GM21526 (cell line): Measurements from ENCODE around the gene KLF13.

Experiments
- ATAC-seq: cut with Tn5 transposase; IDR thresholded peaks from one replicate; pipeline ENCODE4 v1.9.1; 2021; ENCODE audit warnings: moderate library complexity; ENCODE audit not compliant: unreplicated experiment, low FRiP score

KLF13 gene

GRCh38 chr15:31360843-31361763 is 34.5 kb downstream of the KLF13 start:
- peak; percentile 57 for ATAC-seq

GRCh38 chr15:31361764-31362515 is 35.3 kb downstream of the KLF13 start:
- ATAC-seq = no peak

DNA sequence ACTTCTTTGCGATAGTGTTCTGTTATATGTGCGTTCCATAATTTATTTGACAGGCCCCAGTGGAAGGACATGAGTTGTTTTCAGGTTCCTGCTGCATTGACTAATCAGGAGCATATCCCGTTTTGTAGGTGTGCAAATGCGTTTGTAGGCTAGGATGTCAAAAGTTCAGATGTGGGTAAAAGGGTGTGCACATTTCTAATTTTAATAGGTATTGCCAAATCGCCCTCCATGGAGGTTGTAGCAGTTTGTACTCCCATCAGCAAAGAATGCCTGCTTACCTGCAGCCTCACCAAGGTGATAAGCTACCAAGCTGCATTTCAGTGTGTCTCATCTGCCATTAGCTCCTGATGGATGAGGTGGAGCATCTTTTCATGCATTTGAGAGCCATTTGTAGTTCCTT is 36.3 kb downstream of the KLF13 start:
- no peak for ATAC-seq

GRCh38 chr15:31364301-31365031 is 37.8 kb downstream of the KLF13 start:
- no peak for ATAC-seq

- no peak for ATAC-seq
These were observed 38.5 kb downstream of the KLF13 start for GRCh38 chr15:31365032-31365654.

- no peak for ATAC-seq
These were observed 39.1 kb downstream of the KLF13 start for GRCh38 chr15:31365655-31366127.

- ATAC-seq = no peak
These were observed 39.6 kb downstream of the KLF13 start for GRCh38 chr15:31366169-31366734.

DNA sequence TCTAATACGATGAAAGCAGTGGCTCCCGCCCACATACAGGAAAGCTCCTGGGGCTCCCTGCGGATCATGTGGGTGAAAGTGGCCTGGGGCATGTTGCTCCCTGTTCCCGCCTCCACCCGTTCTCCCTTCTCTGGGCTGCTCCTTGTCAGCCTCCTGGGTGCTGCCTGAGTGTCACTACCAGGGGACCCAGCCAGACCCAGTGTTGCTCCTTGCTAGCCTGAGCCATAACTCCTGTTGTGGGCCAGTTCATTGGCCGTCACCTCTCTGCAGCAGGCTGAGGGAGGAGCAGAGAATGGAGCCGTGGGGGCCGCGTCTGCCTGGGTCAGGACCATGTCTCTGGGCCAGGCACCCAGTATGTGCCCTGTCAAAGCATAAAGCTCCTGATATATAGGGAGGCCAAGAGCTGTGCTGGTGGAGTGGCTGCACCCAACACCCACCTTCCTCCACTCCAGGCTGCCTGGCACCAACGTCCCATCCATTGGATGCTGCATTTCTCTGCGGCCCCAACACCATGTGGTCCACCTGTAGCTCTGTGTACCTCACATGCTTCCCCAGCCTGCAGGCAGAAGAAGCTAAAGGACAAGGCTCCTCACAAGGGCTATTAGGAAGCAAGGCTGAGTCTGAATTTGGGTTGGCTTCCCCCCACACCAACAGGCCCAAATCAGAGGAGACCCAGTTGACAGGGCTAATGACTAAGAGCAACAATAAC is 40.5 kb downstream of the KLF13 start:
- ATAC-seq = no peak

DNA sequence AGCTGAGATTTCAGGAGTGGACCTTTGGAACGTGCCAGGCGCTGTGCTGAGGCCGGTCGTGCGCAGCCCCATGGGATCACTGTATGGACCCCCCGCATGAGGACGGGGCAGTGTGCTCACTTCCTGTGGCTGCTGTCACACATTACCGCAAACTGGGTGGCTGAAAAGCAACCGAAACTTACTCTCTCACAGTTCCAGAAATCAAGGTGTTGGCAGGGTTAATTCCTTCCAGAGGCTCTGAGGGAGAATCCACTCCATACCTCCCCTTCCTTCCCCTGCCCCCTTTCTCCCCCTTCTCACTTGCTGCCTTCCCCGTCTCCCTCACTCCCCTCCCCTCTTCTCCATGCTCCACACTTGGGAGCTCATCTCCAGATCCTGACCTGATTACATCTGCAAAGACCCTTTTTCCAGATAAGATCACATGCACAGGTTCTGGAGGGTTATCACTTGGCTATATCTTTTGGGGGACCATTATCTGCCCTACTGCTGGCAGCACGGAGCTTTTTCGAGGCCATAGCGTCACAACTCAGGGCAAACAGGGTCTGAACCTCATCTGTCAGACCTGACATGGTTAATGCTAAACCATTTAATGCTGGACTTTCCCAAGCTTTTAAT is 41.2 kb downstream of the KLF13 start:
- ATAC-seq = no peak

DNA sequence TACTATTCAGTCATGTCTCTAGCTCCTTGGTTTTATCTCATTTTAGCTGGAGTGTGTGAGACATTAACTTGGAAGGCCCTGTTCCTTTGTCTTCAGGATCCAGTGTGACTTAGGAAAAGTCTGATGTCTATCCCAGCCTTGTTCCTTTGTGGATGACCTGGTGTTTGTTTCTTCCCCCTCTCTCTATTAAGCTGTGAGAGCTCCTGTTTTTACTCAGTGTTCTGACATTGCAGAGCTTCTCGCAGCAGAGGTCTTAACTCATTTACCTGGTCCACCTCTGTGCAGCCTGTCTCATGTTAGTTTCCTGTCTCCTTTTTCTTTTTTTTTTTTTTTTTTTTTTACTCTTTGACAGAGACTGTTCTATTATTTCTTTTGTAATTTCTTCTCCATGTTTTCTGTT is 43.1 kb downstream of the KLF13 start:
- no peak for ATAC-seq

DNA sequence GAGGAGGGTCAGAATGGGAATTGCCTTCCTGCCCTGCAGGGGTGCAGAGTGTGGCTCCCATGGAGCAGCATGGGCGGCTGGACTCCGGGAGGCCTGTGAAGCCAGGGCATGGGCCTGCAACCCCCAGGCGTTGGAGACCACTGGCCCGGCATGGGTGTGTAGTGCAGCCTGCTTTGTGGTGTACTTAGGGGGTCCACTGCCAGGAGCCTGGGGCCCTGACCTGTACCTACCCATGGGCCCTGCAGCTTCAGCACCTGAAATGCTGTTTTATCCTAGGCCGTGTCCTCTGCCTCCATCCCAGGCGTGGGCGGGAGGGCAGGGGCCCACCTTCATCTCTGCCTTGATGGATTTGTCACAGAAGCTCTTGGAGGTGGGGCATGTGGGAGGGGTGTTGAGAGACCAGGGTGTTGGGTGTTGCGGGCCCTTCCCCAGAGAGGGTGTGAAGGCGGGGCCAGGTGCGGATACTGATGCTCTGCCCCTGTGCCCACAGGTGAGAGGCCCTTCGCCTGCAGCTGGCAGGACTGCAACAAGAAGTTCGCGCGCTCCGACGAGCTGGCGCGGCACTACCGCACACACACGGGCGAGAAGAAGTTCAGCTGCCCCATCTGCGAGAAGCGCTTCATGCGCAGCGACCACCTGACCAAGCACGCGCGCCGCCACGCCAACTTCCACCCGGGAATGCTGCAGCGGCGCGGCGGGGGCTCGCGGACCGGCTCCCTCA is 45.0 kb downstream of the KLF13 start:
- no peak for ATAC-seq

DNA sequence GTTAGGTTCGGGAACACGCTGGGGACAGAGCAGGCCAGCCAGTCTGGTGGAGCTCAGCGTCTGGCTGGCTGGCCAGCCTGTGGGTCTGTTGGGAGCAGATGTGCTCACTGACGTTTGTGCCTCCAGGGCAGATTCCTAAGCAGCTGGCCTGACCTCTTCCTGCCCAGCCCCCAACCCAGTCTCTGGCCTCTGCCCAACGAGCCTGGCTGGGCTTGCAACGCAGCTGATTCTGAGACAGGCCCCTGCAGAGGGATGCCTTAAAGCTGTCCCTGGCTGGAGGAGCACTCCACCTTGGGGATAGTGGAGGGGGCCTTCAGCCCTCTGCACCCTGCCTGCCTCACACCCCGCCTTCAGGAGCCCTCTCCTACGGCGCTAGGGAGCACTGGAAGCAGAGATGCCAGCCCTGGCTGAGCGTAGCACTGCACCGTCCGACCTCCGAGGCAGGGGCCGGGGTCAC is 46.0 kb downstream of the KLF13 start:
- ATAC-seq = no peak

GRCh38 chr15:31373096-31373865 is 46.6 kb downstream of the KLF13 start:
- no peak for ATAC-seq

DNA sequence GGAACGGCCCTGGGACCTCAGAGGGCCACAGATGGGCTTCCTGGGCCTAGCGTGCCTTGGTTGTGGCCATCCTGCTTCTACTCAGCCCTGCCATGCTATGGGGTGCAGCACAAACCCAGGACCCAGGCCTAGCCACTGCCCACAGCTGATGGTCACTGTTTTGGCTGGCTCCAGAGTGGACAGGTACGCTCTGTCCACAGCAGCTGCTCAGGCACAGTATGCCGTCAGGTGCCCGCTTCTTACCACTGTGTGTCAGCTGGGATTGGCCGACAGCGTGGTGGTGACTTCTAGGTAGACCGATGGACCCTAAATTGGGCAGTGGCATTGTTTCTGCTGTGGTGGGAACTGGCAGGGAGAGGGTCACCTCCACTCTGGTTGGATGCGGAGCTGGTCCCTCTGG is 47.3 kb downstream of the KLF13 start:
- no peak for ATAC-seq

DNA sequence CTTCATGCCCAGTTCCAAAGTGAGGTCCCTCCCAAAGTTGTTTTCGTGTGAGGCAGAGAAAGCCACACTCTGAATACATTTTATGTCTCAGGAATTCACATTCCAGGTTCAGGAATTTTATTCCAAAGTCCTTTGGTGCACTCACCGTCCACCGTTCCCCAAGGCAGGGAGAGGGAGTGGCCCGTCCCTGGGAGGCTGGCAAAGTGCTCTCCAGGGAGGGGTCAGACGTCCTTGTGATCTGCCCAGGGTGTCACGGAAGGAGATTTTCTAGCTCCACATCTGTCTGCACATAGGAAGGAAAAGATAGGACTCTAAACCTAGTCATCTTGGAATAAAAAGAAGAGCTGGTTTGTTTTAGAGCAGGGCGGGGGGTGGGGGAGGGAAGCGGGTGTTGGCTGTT is 47.9 kb downstream of the KLF13 start:
- ATAC-seq = no peak

DNA sequence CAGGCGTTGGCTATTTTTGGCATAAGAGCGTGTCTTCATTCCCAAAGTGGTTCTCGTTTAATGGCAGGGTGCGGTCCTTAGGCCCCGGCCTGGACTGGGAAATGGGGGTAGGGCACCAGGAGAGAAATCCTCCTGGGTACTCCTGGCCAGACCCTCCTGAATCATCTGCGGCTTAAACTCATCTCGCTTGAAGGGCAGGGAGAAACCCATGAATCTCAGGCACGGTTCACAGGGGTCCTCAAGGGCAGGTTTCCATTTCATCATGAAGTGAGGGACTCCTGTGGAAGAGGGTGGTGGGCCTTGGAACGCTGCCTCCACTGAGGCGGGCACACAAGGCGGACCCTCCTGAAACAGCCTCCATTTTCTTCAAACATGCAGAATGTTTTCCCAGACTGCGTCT is 48.4 kb downstream of the KLF13 start:
- ATAC-seq = no peak

DNA sequence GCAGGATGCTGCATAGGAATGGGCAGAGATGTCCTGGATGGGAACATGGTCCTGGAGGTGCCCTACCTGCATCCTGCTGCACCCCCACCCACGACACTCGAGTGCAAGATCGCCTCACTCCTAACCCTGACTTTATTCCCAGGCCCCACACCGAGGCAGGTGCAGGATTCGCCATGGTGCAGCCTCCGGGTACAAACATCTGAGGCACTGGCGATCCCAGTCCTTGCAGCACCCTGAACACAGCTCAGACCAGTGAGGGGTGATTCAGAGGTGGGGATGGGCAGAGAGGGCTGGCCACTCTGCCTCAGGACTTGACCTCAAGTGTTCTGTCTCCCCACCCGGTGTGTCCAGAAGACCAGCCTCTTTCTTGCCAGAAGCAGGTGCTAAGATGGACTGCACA is 49.1 kb downstream of the KLF13 start:
- no peak for ATAC-seq

- no peak for ATAC-seq
These were observed 49.9 kb downstream of the KLF13 start for GRCh38 chr15:31376511-31376910.
